GM21528 (cell line): ENCODE results near the gene FSD1L.
"Not testable (repeated sequence)": the region's sequence is repeated elsewhere in the genome, so short reads cannot be mapped to it uniquely, and the experiment has no call there.

ENCODE experiments used
- ATAC-seq: cut with Tn5 transposase; IDR thresholded peaks from one replicate; pipeline ENCODE4 v1.9.1; 2021; ENCODE audit warnings: mild to moderate bottlenecking, moderate library complexity; ENCODE audit not compliant: unreplicated experiment, low FRiP score

Gene FSD1L

DNA sequence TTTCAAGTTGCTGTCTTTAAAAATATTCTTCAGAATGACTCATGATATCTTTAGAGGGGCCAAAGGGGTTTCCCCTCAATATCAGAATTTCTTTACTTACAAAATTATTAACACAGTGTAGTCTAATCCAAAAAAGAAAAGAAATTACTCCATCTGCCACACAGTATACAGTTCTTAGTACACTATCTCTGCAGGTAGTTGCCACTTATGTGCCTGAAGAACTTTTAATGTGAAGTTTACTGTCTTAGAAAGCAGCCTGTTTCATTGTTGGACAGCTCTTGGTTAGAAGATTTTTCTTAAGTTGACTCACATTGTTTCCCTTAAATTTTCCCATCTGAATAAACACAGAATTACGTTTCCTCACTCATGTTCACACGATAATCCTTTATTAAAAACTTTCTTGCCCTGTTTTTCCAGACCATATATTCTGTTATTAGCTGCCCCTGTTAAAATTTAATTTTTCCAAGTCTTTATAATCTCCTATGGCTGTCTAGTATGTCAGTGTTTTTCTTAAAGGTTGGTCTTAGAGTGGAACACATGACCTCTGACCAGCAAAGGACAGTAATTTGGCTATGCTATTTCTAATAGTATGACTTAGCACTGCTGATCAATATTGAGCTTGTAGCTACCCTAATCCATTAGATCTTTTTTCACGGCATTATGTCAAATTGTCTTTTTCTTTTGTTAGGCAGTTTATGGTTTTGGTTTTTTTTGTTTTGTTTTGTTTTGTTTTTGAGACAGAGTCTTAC is 88.3 kb downstream of the FSD1L start:
- peak; percentile 51 for ATAC-seq

DNA sequence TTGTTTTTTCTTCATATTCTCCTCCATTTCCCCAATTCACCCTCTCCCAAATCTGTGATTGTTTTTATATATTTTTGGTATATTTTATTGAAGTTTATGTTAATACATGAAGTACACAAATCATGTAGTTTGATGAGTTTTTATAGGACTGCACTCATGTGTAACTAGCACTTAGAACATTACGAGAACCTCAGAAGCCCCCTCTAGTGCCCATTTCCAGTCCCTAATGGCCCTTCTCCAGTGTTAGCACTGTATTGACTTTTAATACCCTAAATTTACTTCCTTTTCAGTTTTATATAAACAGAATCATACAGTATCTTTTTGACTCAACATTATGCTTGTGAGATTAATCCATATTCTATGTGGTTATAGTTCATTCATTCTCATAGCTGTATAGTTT is 91.6 kb downstream of the FSD1L start:
- no peak for ATAC-seq

DNA sequence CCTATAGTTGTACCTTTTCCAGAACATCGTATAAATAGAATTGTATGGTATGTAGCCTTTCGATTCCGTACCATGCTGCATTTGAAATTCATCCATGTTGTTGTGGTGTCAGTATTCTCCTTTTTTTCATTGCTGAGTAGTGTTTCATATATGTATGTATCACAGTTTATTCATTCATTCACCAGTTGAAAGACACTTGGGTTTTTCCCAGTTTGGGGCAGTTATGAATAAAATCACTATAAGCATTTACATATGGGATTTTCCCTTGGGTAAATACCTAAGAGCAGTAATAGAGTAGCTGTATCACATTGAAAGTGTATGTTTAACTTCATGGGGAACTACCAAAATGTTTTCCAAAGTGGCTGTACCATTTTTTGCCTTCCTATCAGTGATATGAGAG is 94.0 kb downstream of the FSD1L start:
- peak; percentile 88 for ATAC-seq

DNA sequence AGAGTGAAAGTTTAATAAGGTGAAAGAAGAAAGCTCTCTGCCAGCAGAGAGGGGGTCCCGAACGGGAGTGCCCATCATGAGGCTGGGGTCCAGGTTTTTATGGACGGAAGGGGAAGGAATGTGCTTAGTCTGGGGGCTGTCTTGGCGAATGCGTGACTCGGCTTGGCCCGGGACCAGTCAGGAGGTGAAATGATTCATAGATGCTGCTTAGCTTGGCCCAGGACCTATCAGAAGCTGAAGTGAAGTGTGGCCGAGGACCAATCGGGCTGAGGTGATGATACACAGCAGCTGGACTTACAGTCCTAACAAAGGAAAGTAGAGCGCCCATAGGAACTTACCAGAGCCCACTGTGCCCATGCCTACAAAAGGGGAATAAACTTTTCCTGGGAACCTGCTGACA is 106.2 kb downstream of the FSD1L start:
- no peak for ATAC-seq

DNA sequence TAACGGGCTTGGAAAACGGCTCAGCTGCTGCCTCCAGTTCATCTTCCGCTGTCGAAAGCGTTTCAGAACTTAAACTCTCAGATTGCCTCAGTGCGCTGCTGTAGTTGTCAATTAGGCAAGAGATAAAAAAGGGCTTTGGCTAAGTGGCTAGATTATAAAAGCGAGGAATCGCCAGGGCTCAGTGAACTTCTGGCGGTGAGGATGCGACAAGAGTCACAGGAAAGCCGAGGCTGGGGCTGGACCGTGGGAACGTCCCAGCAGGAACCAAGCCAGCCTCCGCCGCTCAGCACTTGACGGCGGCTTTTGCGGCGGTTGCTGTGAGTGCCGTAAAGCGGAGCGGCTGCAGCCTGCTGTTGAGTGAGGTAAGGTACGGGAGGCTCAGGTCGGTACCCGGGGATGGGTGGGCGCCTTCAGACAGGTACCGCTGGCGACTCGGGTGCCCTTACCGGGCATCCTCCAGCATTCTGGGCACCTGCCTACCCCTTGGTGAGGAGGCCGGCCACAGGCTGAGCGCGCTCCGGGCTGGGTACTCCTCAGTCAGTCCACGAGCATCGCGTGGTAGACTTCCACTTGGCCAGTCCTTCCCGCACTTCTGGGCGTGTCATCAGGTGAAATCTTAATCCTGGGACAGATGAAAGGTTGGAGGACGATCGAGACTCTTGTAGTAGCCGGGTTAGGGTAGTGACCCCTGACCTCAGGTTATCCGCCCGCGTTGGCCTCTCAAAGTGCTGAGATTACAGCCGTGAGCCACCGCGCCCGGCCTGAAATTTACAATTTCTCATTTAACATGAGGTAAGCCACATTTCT is 110.2 kb downstream of the FSD1L start, which contains the start of gene FKTN:
TSS of gene FKTN (plus strand) at position 328 of the 807 bp plus-strand sequence. CDS start 16,902 bp downstream, outside the sequence.
- peak; percentile 98 for ATAC-seq

DNA sequence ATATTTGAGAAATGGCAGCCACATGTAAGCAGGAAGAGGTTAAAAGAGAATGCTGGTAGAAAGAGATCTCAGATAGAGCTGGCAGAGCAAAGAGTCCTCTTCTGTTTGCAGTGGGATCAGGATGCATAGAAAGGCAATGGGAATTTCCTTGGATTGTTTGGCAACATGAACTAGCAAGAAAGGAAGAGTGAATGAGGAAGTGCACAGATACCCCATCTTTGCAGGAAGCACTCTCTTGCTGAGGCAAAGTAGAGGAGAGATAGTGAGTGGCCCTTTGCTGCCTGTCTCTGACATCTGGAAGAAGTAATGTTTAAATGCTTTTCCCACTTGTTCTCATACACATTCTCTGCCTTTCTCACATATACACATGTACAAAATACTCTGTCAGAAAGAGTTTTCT is 124.6 kb downstream of the FSD1L start:
- no peak for ATAC-seq

DNA sequence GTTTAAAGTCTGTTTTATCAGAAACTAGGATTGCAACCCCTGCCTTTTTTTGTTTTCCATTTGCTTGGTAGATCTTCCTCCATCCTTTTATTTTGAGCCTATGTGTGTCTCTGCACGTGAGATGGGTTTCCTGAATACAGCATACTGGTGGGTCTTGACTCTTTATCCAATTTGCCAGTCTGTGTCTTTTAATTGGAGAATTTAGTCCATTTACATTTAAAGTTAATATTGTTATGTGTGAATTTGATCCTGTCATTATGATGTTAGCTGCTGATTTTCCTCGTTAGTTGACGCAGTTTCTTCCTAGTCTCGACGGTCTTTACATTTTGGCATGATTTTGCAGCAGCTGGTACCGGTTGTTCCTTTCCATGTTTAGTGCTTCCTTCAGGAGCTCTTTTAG is 132.1 kb downstream of the FSD1L start:
- not testable (repeated sequence) for ATAC-seq

DNA sequence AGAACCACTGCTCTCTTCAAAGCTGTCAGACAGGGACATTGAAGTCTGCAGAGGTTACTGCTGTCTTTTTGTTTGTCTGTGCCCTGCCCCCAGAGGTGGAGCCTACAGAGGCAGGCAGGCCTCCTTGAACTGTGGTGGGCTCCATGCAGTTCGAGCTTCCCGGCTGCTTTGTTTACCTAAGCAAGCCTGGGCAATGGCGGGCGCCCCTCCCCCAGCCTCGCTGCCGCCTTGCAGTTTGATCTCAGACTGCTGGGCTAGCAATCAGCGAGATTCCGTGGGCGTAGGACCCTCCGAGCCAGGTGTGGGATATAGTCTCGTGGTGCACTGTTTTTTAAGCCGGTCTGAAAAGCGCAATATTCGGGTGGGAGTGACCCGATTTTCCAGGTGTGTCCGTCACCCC is 133.7 kb downstream of the FSD1L start:
- not testable (repeated sequence) for ATAC-seq

DNA sequence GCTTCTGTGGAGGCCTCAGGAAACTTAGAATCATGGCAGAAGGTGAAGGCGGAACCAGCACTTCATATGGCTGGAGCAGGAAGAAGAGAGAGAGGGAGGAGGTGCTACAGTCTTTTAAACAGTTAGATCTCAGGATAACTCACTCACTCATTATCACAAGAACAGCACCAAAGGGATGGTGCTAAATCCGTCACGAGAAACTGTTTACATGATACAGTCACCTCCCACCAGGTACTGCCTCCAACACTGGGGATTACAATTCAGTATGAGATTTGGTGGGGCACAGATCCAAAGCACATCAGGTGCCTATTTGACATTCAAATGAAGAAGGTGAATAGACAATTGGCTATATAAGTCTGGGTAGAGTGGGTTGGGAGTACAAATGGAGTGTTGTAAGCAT is 145.3 kb downstream of the FSD1L start:
- no peak for ATAC-seq
